ENCODE results near the gene PTPRM.

DNA sequence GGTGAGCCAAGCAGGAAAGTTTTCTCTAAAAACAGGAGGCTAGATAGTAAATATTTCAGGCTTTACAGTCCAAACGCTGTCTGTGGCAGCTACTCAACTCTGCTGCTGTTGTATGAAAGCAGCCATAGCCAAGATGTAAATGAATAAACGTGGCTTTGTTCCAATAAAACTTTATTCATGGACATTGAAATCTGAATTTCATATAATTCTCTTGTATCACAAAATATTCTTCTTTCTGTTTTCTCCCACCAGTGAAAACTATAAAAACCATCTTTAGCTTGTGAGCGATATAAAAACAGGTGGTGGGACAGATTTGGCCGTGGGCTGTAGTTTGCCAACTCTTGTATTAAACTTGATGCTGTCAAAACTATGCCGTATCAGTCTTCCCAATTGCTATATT, 333.0 kb downstream of the PTPRM start:
- no peak for TF ChIP-seq YY1 (IDR thresholded peaks at IDR 0.05; ENCODE audit: insufficient read depth, insufficient read length)
- TF ChIP-seq SUZ12 (IDR thresholded peaks at IDR 0.05; ENCODE audit: extremely low read depth, insufficient read depth, insufficient read length), result no peak
